ENCODE results near the gene MESP2. TPM values are rescaled to one million over a fixed set of nuclear protein-coding genes. Genes with fewer than 3 reads are reported as not detected.
A peak's percentile ranks its signal among the peaks of the same experiment; 100 is the strongest.

The MESP2 gene
- total RNA-seq (2011; cell fraction: chromatin; rRNA removed; ENCODE audit: low replicate concordance): not detected in 2 replicates
- total RNA-seq (2011; cell fraction: nucleolus; rRNA removed): not detected in 2 replicates
- total RNA-seq (2011; cell fraction: nucleoplasm; rRNA removed): not detected in 2 replicates
- total RNA-seq (2014; rRNA removed): 0.82 and 1.1 TPM in 2 replicates
- 0.41 and 0.51 TPM in 2 replicates for total RNA-seq (2014; rRNA removed; fragmentation: Illumina TruSeq; extraction: Trizol)
- 0.29 and 0.45 TPM in 2 replicates for total RNA-seq (2015; rRNA removed; fragmentation: Illumina TruSeq; extraction: Trizol)
- total RNA-seq (2021): 0.47 and 0.66 TPM in 2 replicates
- polyA plus RNA-seq (2011; rRNA removed): 0.08 and 0.14 TPM in 2 replicates
- 0.18 and 0.22 TPM in 2 replicates for polyA plus RNA-seq (2011; cell fraction: cytosol; rRNA removed)
- polyA plus RNA-seq (2011; cell fraction: nucleus; rRNA removed): 0.10 and 0.56 TPM in 2 replicates
- 0.39 and 0.48 TPM in 2 replicates for polyA plus RNA-seq (2012)
- polyA plus RNA-seq (2014; fragmentation: Illumina TruSeq; extraction: Trizol): 0.55 and 0.70 TPM in 2 replicates
- polyA plus RNA-seq (2014; fragmentation: Nextera tagmentation; extraction: Ambion mirVana): under 1 TPM; 0.11 to 0.13 TPM
- 0.37 and 0.47 TPM in 2 replicates for polyA plus RNA-seq (2014; rRNA removed)
- polyA minus RNA-seq (2011; rRNA and poly(A)+ RNA removed): not detected in 2 replicates
- polyA minus RNA-seq (2011; cell fraction: cytosol; rRNA and poly(A)+ RNA removed): not detected in 2 replicates
- not detected in 2 replicates for polyA minus RNA-seq (2011; cell fraction: nucleus; rRNA and poly(A)+ RNA removed)
- Bru-seq, nascent RNA: percentile 24 among the genes with signal in this experiment
- BruChase-seq, experiment 1, labeled RNA remaining after a 2-hour chase: percentile 12 among the genes with signal in this experiment
- percentile 12 among the genes with signal in this experiment for BruChase-seq, experiment 2, labeled RNA remaining after a 6-hour chase
- long read RNA-seq, experiment 1: 0 reads
- long read RNA-seq, experiment 2: 0 reads
- long read RNA-seq, experiment 3: 0 reads

GRCh38 chr15:89776274-89777072, at the start of gene MESP2:
MESP2 (plus strand) TSS chr15:89776332; CDS start chr15:89776358, 26 bp downstream.
- intact Hi-C loops (cut with micrococcal nuclease) (no loop called here), in situ Hi-C loops (cut with MboI) (no loop called here)
- H3K27me3 ChIP-seq (ENCODE audit: control insufficient read depth in 2 of 2, insufficient read depth in 2 of 2, low read length in 2 of 2): no peaks in the 10 kb centered on the region
- DNase-seq (ENCODE audit: extremely low read depth in 1 of 4, low spot score in 3 of 4) (peak; percentile 88 to 91 (median 90)), ATAC-seq (peak; percentile 95), FAIRE-seq (peak; percentile 90)
- H4K20me1 ChIP-seq (replicated peaks; ENCODE audit: control insufficient read depth, insufficient read depth, low read length): no peaks in the 10 kb centered on the region
- peak within 1 kb of the TSS; percentile 64; the same call in 1 of the 3 replicates for H3K27ac ChIP-seq (ENCODE audit: extremely low read depth, low read depth, low read length)
- H3K79me2 ChIP-seq (ENCODE audit: control insufficient read depth, insufficient read depth, low read length): no peaks in the 10 kb centered on the region
- peak within 1 kb of the TSS; percentile 26; the same call in 1 of the 2 replicates for H3K4me3 ChIP-seq
- peak within 1 kb of the TSS; percentile 98 for H2AFZ ChIP-seq (ENCODE audit: low read depth, low read length)
- ChIA-PET CTCF (ENCODE audit: low intra/inter-chr PET ratio) (interaction anchor here (0.7 kb wide), 1 partner anchor 8 kb away, joined by 3 read pairs; no protein-coding TSS in a partner anchor), POLR2A (interaction anchor here (0.6 kb wide), 1 partner anchor 84 kb away, joined by 3 read pairs; no protein-coding TSS in a partner anchor)
- H3K9me3 ChIP-seq (replicated peaks; ENCODE audit: control insufficient read depth, insufficient read depth, low read depth, low read length): no peaks in the 10 kb centered on the region
- peaks cover 3% of the 10 kb centered on the region for H3K9me1 ChIP-seq (ENCODE audit: control insufficient read depth, insufficient read depth, low read length)
- no TSS peak for BruUV-seq (replicated peaks)
- 21% methylated on average over 68 of the region's 82 CpGs for WGBS (ENCODE audit: insufficient coverage, low coverage, missing lambda C conversion rate)
- H3K9ac ChIP-seq (ENCODE audit: insufficient read depth in 1 of 2, low read depth in 2 of 2, low read length in 2 of 2): peak within 1 kb of the TSS; percentile 26 to 90; a peak in 3 of 4 replicates
- peaks cover 16 to 31% of the 10 kb centered on the region in 2 experiments for H3K4me1 ChIP-seq (replicated peaks in 1 of 2; ENCODE audit: control insufficient read depth in 2 of 2, insufficient read depth in 2 of 2, low read length in 2 of 2)
- peak within 1 kb of the TSS; percentile 61 for H3K4me2 ChIP-seq (ENCODE audit: insufficient read depth, low read length)
- H3K36me3 ChIP-seq (ENCODE audit: control insufficient read depth, insufficient read depth, low read length): no peaks in the 10 kb centered on the region
- TF ChIP-seq ATF1 (CRISPR knock-in tag; IDR thresholded peaks at IDR 0.05) (no peak), ATF1 (tag; IDR thresholded peaks at IDR 0.05) (peak; percentile 39; the same call in 1 of the 2 replicates), ADNP (tag; IDR thresholded peaks at IDR 0.05) (no peak), FOXP1 (CRISPR knock-in tag; IDR thresholded peaks at IDR 0.05) (peak; percentile 97), CBFA2T3 (IDR thresholded peaks at IDR 0.05) (no peak), ZBTB7A (IDR thresholded peaks at IDR 0.05; ENCODE audit: borderline replicate concordance, control insufficient read depth, low read depth, low read length) (peak; percentile 7; the same call in 1 of the 2 replicates), ZNF12 (CRISPR knock-in tag; IDR thresholded peaks at IDR 0.05) (peak; percentile 48; the same call in 1 of the 2 replicates), USF2 (CRISPR knock-in tag; IDR thresholded peaks at IDR 0.05) (no peak), PHF8 (IDR thresholded peaks at IDR 0.05; ENCODE audit: borderline replicate concordance, low read length) (peak; percentile 58; the same call in 1 of the 2 replicates), SMAD2 (IDR thresholded peaks at IDR 0.05; ENCODE audit: low read depth, low read length) (no peak), ZC3H11A (IDR thresholded peaks at IDR 0.05; ENCODE audit: low read depth, low read length) (no peak), ZNF583 (CRISPR knock-in tag; IDR thresholded peaks at IDR 0.05) (no peak), CBX3 (IDR thresholded peaks at IDR 0.05; ENCODE audit: borderline replicate concordance in 1 of 2, low read length in 2 of 2) (peak in 1 of 2 experiments; percentile 63; a peak in 1 of 3 replicates), HNRNPLL (IDR thresholded peaks at IDR 0.05; ENCODE audit: low read depth, low read length, poor library complexity, severe bottlenecking) (peak; percentile 62), NBN (IDR thresholded peaks at IDR 0.05; ENCODE audit: low read depth) (no peak), FOXM1 (IDR thresholded peaks at IDR 0.05; ENCODE audit: low read depth) (no peak), FOXM1 (CRISPR knock-in tag; IDR thresholded peaks at IDR 0.05; ENCODE audit: low read depth) (peak; percentile 79; the same call in 1 of the 2 replicates), KDM5B (IDR thresholded peaks at IDR 0.05; ENCODE audit: insufficient replicate concordance, low read depth, low read length) (peak; percentile 65)
